Measurements from ENCODE around the gene SPDL1.

DNA sequence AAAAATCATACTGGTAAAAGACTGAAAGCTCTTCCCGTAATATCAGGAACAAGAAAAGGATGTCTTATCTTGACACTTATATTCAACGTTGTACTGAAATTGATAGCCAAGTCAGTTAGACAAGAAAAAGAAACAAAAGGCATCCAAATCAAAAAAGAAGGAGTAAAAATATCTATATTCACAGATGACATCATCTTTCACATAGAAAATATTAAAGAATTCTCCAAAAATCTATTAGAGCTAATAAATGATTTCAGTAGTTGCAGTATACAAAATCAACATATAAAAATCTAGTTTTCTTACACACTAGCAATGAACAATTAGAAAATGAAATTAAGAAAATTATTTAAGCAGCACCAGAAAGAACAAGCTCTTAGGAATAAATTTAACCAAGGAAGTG is 24.3 kb downstream of the SPDL1 start:
- no peak for TF ChIP-seq GABPA (IDR thresholded peaks at IDR 0.05; ENCODE audit: low read depth)
- TF ChIP-seq POLR2AphosphoS5 (IDR thresholded peaks at IDR 0.05; ENCODE audit: low read depth) = no peak
